RWPE2 (cell line): Measurements from ENCODE around the gene LIPH.

Experiments
- ATAC-seq: fragments of 200-7000 bp; cut with Tn5 transposase; 3 replicates; pipeline ENCODE4 v1.9.1; 2021; ENCODE audit warnings: low read depth
- DNase-seq: peaks from one replicate; pipeline ENCODE4 v3.0.0-alpha.2; 2020; ENCODE audit warnings: low spot score
- H3K27ac ChIP-seq: fragments of 450-650 bp; 2 replicates; pipeline ENCODE4 v1.5.1; 2017; ENCODE audit warnings: mild to moderate bottlenecking; ENCODE audit not compliant: poor library complexity, severe bottlenecking
- H3K27me3 ChIP-seq: fragments of 250-450 bp; sonication (Bioruptor Pico); 2 replicates; pipeline ENCODE4 v1.5.1; 2021; ENCODE audit warnings: mild to moderate bottlenecking, moderate library complexity; ENCODE audit not compliant: insufficient read depth, poor library complexity, severe bottlenecking
- H3K36me3 ChIP-seq: fragments of 250-450 bp; sonication (Bioruptor Pico); 2 replicates; pipeline ENCODE4 v1.5.1; 2020; ENCODE audit warnings: low read depth, mild to moderate bottlenecking, moderate library complexity
- H3K4me1 ChIP-seq: fragments of 250-450 bp; sonication (Bioruptor Pico); 2 replicates; pipeline ENCODE4 v1.5.1; 2021; ENCODE audit warnings: mild to moderate bottlenecking, moderate library complexity; ENCODE audit not compliant: insufficient read depth, poor library complexity, severe bottlenecking
- H3K4me3 ChIP-seq: fragments of 250-450 bp; sonication (Bioruptor Pico); 2 replicates; pipeline ENCODE4 v1.5.1; 2021; ENCODE audit warnings: mild to moderate bottlenecking, moderate library complexity; ENCODE audit not compliant: severe bottlenecking
- H3K9me3 ChIP-seq: fragments of 250-450 bp; sonication (Bioruptor Pico); 2 replicates; pipeline ENCODE4 v1.5.1; 2021; ENCODE audit warnings: mild to moderate bottlenecking, moderate library complexity; ENCODE audit not compliant: severe bottlenecking
- TF ChIP-seq, protein P1 (sequence below): fragments of 450-650 bp; IDR thresholded peaks from one replicate; pipeline ENCODE4 v1.5.1; 2017; ENCODE audit warnings: mild to moderate bottlenecking, moderate library complexity; ENCODE audit not compliant: poor library complexity, severe bottlenecking

Gene LIPH

DNA sequence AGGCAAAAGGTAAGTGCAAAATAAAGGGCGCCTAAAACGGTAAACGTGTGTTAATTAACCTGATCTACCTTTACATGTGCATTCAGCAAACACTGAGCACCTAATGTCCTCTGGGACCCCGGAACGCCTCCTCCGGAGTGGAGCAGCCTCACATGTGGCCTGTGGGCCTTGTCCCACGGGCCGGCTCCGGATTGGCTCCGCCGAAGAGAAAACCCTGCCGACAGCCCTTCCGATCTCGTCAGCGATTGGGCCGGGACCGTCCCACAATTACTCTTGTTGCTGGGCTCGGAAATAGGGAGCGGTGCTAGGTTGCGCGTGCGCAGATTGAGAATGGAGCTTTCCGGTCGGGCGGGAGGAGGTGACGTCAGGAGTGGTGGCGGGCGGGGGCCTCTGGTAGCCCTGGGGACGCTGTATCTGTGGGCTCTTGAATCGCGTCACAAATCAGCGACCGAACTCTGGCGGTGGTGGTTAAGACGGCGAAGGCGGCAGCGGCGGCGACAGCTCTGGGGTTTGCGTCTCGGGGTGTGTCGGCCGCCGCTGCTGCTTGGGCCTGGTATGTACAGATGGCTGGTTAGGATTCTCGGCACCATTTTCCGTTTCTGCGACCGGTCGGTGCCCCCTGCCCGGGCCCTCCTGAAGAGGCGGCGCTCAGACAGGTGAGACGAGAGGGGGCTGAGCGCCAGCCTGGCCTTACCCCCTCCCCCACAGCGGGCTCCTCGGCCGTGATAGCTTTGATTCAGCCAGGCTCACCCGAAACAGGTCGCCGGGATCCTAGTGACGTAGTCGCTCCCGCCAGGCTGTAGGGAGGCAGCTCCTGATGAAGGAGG, 33.7 kb upstream of the LIPH start, which contains the start of gene SENP2:
Gene SENP2, plus strand, starts transcription at position 437 of the 827 bp plus-strand sequence. Its CDS starts 119 bp downstream, at position 556.
- peak within 1 kb of the TSS; percentile 20 for H3K27ac ChIP-seq
- ATAC-seq (peak; percentile 99), DNase-seq (peak; percentile 98)
- no peaks in the 10 kb centered on the region for H3K27me3 ChIP-seq
- H3K36me3 ChIP-seq: peaks cover 11% of the 10 kb centered on the region
- H3K4me1 ChIP-seq: no peaks in the 10 kb centered on the region
- no peaks in the 10 kb centered on the region for H3K9me3 ChIP-seq
- H3K4me3 ChIP-seq: peak within 1 kb of the TSS; percentile 87
- TF ChIP-seq, protein P1, sequence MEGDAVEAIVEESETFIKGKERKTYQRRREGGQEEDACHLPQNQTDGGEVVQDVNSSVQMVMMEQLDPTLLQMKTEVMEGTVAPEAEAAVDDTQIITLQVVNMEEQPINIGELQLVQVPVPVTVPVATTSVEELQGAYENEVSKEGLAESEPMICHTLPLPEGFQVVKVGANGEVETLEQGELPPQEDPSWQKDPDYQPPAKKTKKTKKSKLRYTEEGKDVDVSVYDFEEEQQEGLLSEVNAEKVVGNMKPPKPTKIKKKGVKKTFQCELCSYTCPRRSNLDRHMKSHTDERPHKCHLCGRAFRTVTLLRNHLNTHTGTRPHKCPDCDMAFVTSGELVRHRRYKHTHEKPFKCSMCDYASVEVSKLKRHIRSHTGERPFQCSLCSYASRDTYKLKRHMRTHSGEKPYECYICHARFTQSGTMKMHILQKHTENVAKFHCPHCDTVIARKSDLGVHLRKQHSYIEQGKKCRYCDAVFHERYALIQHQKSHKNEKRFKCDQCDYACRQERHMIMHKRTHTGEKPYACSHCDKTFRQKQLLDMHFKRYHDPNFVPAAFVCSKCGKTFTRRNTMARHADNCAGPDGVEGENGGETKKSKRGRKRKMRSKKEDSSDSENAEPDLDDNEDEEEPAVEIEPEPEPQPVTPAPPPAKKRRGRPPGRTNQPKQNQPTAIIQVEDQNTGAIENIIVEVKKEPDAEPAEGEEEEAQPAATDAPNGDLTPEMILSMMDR: no peak

DNA sequence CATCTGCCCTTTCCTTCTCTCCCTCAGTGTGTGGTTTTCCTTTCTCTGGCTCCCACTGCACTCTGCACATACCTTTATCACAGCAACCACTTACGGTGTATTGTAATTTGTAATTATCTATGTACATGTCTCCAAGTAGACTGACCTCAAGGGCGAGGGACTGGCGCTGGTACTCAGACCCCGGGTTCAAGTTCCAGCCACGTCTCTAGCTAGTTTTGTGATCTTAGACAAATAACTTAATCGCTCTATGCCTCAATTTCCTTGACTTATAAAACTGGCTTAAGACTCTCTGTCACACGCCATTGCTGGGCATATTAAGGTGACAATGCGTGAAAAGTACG, 33.1 kb upstream of the LIPH start:
- peak overlapping the region; percentile 87 for H3K4me3 ChIP-seq
- no peaks in the 10 kb centered on the region for H3K27me3 ChIP-seq
- TF ChIP-seq, protein P1: no peak
- DNase-seq (no peak), ATAC-seq (no peak)
- H3K27ac ChIP-seq: no peak overlapping the region
- peaks cover 9% of the 10 kb centered on the region for H3K36me3 ChIP-seq
- H3K9me3 ChIP-seq: no peaks in the 10 kb centered on the region
- no peaks in the 10 kb centered on the region for H3K4me1 ChIP-seq

DNA sequence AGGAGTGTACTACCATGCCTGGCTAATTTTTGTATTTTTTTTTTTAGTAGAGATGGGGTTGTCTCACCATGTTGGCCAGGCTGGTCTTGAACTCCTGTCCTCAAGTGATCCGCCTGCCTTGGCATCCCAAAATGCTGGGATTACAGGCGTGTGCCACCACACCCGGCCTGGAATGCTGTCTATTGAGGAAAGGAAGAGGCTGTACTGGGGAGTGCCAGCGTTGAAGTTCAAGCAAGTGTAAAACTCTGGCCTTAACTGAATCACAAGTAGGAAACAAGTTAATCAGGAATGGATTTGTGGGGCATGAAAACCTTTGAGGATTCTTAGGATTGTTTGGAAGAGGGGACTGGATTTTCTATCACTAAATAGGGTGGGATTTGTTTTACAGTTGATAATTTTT, 32.3 kb upstream of the LIPH start:
- H3K4me3 ChIP-seq: no peak overlapping the region
- DNase-seq (no peak), ATAC-seq (no peak)
- H3K9me3 ChIP-seq: no peaks in the 10 kb centered on the region
- no peak overlapping the region for H3K27ac ChIP-seq
- no peaks in the 10 kb centered on the region for H3K4me1 ChIP-seq
- no peaks in the 10 kb centered on the region for H3K27me3 ChIP-seq
- TF ChIP-seq, protein P1: no peak
- peaks cover 9% of the 10 kb centered on the region for H3K36me3 ChIP-seq

DNA sequence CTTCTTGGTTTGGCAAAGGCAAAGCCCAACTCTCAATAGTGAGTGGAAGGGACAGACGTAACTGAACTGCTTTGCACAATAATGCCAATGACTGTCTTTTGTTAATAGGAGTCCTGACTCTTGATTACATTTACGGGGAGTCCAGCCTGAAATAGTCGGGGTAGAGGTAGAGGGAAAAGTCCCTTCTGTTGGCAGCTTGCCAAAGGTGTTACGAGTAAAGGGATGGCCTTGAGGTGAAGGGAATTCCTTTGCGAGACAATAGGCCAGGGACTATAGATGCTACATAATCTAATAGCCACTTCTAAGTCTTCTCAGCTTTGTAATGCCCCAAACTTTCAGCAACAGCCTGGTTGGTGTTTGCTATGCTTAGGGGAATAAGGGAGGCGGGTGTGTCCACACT, 31.5 kb upstream of the LIPH start:
- Histone ChIP-seq H3K4me1 (no peaks in the 10 kb centered on the region), H3K4me3 (no peak overlapping the region), H3K9me3 (no peaks in the 10 kb centered on the region), H3K36me3 (peaks cover 4% of the 10 kb centered on the region; the same call in 1 of the 2 replicates), H3K27me3 (no peaks in the 10 kb centered on the region), H3K27ac (no peak overlapping the region)
- no peak for DNase-seq
- no peak for ATAC-seq
- TF ChIP-seq, protein P1: no peak

DNA sequence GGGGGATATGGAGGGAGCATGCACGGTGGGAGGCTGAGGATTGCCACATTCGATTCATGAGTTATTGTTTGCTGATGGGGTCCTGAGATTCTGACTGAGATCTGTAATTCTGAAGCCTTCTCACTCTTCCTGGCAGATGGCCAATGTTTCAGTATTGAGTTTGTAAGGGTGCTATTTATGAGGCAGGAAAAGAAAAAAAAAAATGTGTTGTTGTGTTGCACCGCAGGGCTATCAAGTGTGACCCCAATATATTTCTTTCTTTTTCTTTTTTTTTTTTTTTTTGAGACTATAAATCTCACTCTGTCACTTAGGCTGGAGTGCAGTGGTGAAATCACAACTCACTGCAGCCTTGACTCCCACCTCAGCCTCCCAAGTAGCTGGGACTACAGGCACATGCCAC, 30.5 kb upstream of the LIPH start:
- no peak for DNase-seq
- TF ChIP-seq, protein P1: no peak
- ATAC-seq: no peak

More for the DNA sequence above, 30.5 kb upstream of the LIPH start:
- Histone ChIP-seq H3K27ac (no peak overlapping the region), H3K4me3 (no peak overlapping the region), H3K4me1 (no peaks in the 10 kb centered on the region), H3K36me3 (no peaks in the 10 kb centered on the region), H3K9me3 (no peaks in the 10 kb centered on the region), H3K27me3 (no peaks in the 10 kb centered on the region)
